AG20443 (cell line): ENCODE measurements around the gene ZAP70.

Experiments
- DNase-seq: peaks from one replicate; pipeline ENCODE4 v3.0.0; 2012; ENCODE audit warnings: low spot score, mixed read lengths

Gene ZAP70

GRCh38 chr2:97717613-97717995 lies 4.2 kb downstream of the ZAP70 start:
- DNase-seq, result no peak

- DNase-seq, result no peak
Measured at GRCh38 chr2:97718051-97718882, 4.9 kb downstream of the ZAP70 start.

GRCh38 chr2:97718942-97719341 lies 5.6 kb downstream of the ZAP70 start:
- no peak for DNase-seq

GRCh38 chr2:97719362-97720155 lies 6.2 kb downstream of the ZAP70 start:
- no peak for DNase-seq

- DNase-seq, result no peak
Measured at GRCh38 chr2:97720746-97721145, 7.4 kb downstream of the ZAP70 start.

- DNase-seq, result no peak
Measured at GRCh38 chr2:97722227-97722626, 8.9 kb downstream of the ZAP70 start.

GRCh38 chr2:97723156-97724072 lies 10.0 kb downstream of the ZAP70 start:
- no peak for DNase-seq

GRCh38 chr2:97724073-97724410 lies 10.7 kb downstream of the ZAP70 start:
- DNase-seq, result no peak

GRCh38 chr2:97724501-97724900 lies 11.1 kb downstream of the ZAP70 start:
- no peak for DNase-seq

- no peak for DNase-seq
Measured at GRCh38 chr2:97724946-97725688, 11.7 kb downstream of the ZAP70 start.

GRCh38 chr2:97726261-97727064 lies 13.1 kb downstream of the ZAP70 start:
- no peak for DNase-seq

- no peak for DNase-seq
Measured at GRCh38 chr2:97727296-97727695, 13.9 kb downstream of the ZAP70 start.

GRCh38 chr2:97728091-97728731 lies 14.8 kb downstream of the ZAP70 start:
- DNase-seq, result peak; percentile 60

GRCh38 chr2:97730245-97730644 lies 16.9 kb downstream of the ZAP70 start:
- DNase-seq, result no peak

- no peak for DNase-seq
Measured at GRCh38 chr2:97731274-97732020, 18.1 kb downstream of the ZAP70 start.

- no peak for DNase-seq
Measured at GRCh38 chr2:97732436-97733340, 19.3 kb downstream of the ZAP70 start.

- DNase-seq, result no peak
Measured at GRCh38 chr2:97733341-97734035, 20.1 kb downstream of the ZAP70 start.
